ENCODE results near the gene GALNS. TPM values are rescaled to one million over a fixed set of nuclear protein-coding genes. Genes with fewer than 3 reads are reported as not detected.

Gene GALNS
- total and polyA plus RNA-seq, 2 donors (not counting 3 experiments of a cell fraction or from before 2014, with no cell fraction given) = 21.8 to 40.2 TPM

DNA sequence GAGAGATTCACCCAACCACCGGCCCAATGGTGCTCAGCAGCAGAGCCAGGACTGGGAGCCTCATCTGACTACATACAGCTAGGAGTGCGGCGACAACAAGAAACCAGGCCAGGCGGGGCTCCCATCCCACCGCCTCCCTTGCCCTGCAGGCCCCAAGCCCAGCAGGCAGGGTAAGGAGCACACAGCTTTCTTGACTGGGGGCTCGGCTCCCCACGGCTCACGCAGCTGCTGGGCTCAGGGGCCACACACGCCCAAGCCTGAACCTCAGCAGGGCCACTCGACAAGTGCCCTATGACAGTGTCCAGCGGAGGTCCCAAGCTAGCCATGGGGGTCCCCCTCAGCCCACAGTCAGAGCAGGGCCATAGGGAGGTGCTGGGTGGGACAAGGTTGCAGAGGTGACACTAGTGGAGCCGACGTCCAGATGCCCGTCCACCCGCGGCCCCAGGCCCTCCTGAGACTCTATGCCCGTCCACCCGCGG lies 85.4 kb downstream of the GALNS start:
- TF ChIP-seq FOS (IDR thresholded peaks at IDR 0.05; ENCODE audit: borderline replicate concordance, insufficient read depth, low read length) (no peak), MYC (IDR thresholded peaks at IDR 0.05; ENCODE audit: low read depth, low read length) (no peak)
- Histone ChIP-seq H2AFZ (ENCODE audit: low read depth, low read length) (no peak overlapping the region), H3K27ac (ENCODE audit: insufficient read depth, low read depth, low read length) (no peak overlapping the region), H3K36me3 (ENCODE audit: control insufficient read depth in 2 of 2, extremely low read depth in 1 of 2, insufficient read depth in 2 of 2, low read length in 2 of 2) (no peaks in the 10 kb centered on the region), H3K9me1 (replicated peaks; ENCODE audit: control insufficient read depth, extremely low read depth, insufficient read depth, low read length) (no peaks in the 10 kb centered on the region), H3K9ac (replicated peaks; ENCODE audit: extremely low read depth, insufficient read depth, low read length) (no peak overlapping the region), H3K4me2 (ENCODE audit: insufficient read depth, low read length) (no peak overlapping the region), H3K9me3 (replicated peaks; ENCODE audit: control insufficient read depth, insufficient read depth, low read length) (no peaks in the 10 kb centered on the region), H3K79me2 (ENCODE audit: control insufficient read depth, insufficient read depth, low read length) (peaks cover 96% of the 10 kb centered on the region), H3K4me3 (replicated peaks in 1 of 3; ENCODE audit: insufficient read depth in 1 of 3, low read depth in 1 of 3, low read length in 3 of 3) (no peak overlapping the region), H3K4me1 (ENCODE audit: control insufficient read depth, extremely low read depth, insufficient read depth, low read length) (peaks cover 45% of the 10 kb centered on the region), H4K20me1 (replicated peaks; ENCODE audit: control insufficient read depth, extremely low read depth, insufficient read depth, low read length) (no peaks in the 10 kb centered on the region), H3K27me3 (ENCODE audit: control insufficient read depth in 2 of 2, insufficient read depth in 2 of 2, low read length in 2 of 2) (no peaks in the 10 kb centered on the region)
- dilution Hi-C loops (cut with MboI; ENCODE audit: extremely low pct_ligation_motif_present, low sequenced_read_pairs) (no loop called here), intact Hi-C loops (cut with micrococcal nuclease) (no loop called here)
- DNase-seq (ENCODE audit: low read depth, low spot score) (no peak), FAIRE-seq (no peak)
- POLR2A ChIA-PET = no interaction called here
- CTCF ChIA-PET = interaction anchor here (1.5 to 6.4 kb wide), 2 partner anchors 13 to 34 kb away, joined by 7 to 35 read pairs; partner anchors contain the start of gene PIEZO1
- no TSS peak for BruUV-seq (replicated peaks)

- H3K9me3 ChIP-seq (replicated peaks; ENCODE audit: control insufficient read depth, insufficient read depth, low read length) = no peaks in the 10 kb centered on the region
- H3K4me2 ChIP-seq (ENCODE audit: insufficient read depth, low read length) = no peak overlapping the region
- H2AFZ ChIP-seq (ENCODE audit: low read depth, low read length) = no peak overlapping the region
- no peak overlapping the region for H3K9ac ChIP-seq (replicated peaks; ENCODE audit: extremely low read depth, insufficient read depth, low read length)
- POLR2A ChIA-PET = no interaction called here
- peaks cover 45% of the 10 kb centered on the region for H3K4me1 ChIP-seq (ENCODE audit: control insufficient read depth, extremely low read depth, insufficient read depth, low read length)
- DNase-seq (ENCODE audit: low read depth, low spot score) (peak; percentile 64), FAIRE-seq (peak; percentile 21)
- intact Hi-C loops (cut with micrococcal nuclease) (no loop called here), dilution Hi-C loops (cut with MboI; ENCODE audit: extremely low pct_ligation_motif_present, low sequenced_read_pairs) (no loop called here)
- H3K27me3 ChIP-seq (ENCODE audit: control insufficient read depth in 2 of 2, insufficient read depth in 2 of 2, low read length in 2 of 2) = no peaks in the 10 kb centered on the region
- peaks cover 0 to 1% of the 10 kb centered on the region in 2 experiments for H3K36me3 ChIP-seq (ENCODE audit: control insufficient read depth in 2 of 2, extremely low read depth in 1 of 2, insufficient read depth in 2 of 2, low read length in 2 of 2)
- H3K4me3 ChIP-seq (replicated peaks in 1 of 3; ENCODE audit: insufficient read depth in 1 of 3, low read depth in 1 of 3, low read length in 3 of 3) = no peak overlapping the region
- CTCF ChIA-PET = interaction anchor here (1.5 to 6.4 kb wide), 2 partner anchors 13 to 34 kb away, joined by 7 to 35 read pairs; partner anchors contain the start of gene PIEZO1
- H4K20me1 ChIP-seq (replicated peaks; ENCODE audit: control insufficient read depth, extremely low read depth, insufficient read depth, low read length) = no peaks in the 10 kb centered on the region
- BruUV-seq (replicated peaks) = no TSS peak
- peak overlapping the region; percentile 16 for H3K27ac ChIP-seq (ENCODE audit: insufficient read depth, low read depth, low read length)
- peak; percentile 14 for TF ChIP-seq POLR2AphosphoS5 (IDR thresholded peaks at IDR 0.05; ENCODE audit: insufficient read depth, low read depth, low read length)
- TF ChIP-seq GATA2 (IDR thresholded peaks at IDR 0.05; ENCODE audit: insufficient read depth, insufficient read length, low read depth, low read length) = peak; percentile 43
- no peak for TF ChIP-seq FOS (IDR thresholded peaks at IDR 0.05; ENCODE audit: borderline replicate concordance, insufficient read depth, low read length)
- no peaks in the 10 kb centered on the region for H3K9me1 ChIP-seq (replicated peaks; ENCODE audit: control insufficient read depth, extremely low read depth, insufficient read depth, low read length)
- H3K79me2 ChIP-seq (ENCODE audit: control insufficient read depth, insufficient read depth, low read length) = peaks cover 97% of the 10 kb centered on the region
Observed at GRCh38 chr16:88770461-88771293, 86.1 kb downstream of the GALNS start.
